HG03575 (cell line): ENCODE data around the gene ARHGEF7.

ENCODE experiments used
- ATAC-seq: cut with Tn5 transposase; IDR thresholded peaks from one replicate; pipeline ENCODE4 v1.9.1; 2021; ENCODE audit not compliant: unreplicated experiment, insufficient number of reproducible peaks, low FRiP score; ENCODE audit errors: extremely low read depth

Gene ARHGEF7

GRCh38 chr13:111325146-111325890 is 210.2 kb downstream of the ARHGEF7 start:
- no peak for ATAC-seq

DNA sequence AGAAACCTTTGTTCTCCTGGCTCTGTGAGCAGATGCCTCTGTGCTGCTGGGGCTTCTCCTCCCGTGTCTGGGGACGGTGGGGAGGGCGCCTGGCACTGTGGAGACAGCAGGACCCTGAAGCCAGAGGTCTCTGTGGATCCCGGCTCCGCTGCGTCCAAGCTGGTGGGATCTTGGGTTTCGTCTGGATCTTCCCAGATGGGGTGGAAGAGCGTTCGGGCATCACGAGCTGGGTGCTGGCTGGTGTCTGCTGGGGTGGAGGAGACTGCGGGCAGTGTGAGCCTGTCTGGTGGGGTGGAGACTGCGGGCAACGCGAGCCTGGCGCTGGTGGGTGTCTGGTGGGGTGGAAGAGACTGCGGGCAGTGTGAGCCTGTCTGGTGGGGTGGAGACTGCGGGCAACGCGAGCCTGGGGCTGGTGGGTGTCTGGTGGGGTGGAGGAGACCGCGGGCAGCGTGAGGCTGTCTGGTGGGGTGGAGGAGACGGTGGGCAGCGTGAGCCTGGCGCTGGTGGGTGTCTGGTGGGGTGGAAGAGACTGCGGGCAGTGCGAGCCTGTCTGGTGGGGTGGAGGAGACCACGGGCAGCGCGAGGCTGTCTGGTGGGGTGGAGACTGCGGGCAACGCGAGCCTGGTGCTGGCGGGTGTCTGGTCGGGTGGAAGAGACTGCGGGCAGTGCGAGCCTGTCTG is 211.0 kb downstream of the ARHGEF7 start:
- no peak for ATAC-seq

- ATAC-seq: no peak
Measured at GRCh38 chr13:111326621-111326965, 211.5 kb downstream of the ARHGEF7 start.

DNA sequence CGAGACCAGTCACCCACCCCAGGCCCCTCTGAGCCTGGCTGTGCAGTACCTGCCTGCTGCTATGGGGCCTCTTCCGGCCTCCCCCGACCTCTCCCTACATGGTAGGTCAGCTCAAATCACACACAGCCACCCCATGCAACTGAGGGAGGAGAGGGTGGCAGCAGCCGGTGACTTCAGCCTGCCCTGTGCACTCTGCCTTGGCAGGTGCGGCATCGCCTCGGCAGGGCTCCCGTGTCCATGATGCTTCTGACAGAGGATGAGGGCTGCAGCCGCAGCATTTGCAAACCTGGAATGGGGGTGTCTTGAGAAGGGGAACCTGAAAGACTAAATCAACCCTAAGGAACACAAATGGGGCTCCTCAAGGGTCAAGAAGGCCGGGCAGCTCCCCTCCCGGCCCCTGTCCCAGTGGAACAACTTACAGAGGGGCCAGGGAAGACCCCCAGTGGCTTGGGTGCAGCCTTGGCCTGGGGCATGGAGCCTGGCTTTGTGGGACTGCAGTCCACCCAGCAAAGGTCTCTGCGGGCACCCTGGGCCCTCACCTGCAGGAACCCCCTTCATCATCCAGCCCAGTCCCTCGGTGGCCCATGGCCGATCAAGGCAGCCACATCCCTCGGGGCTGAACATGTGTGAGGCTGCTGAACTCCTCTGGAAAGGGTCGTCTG is 212.0 kb downstream of the ARHGEF7 start:
- no peak for ATAC-seq

DNA sequence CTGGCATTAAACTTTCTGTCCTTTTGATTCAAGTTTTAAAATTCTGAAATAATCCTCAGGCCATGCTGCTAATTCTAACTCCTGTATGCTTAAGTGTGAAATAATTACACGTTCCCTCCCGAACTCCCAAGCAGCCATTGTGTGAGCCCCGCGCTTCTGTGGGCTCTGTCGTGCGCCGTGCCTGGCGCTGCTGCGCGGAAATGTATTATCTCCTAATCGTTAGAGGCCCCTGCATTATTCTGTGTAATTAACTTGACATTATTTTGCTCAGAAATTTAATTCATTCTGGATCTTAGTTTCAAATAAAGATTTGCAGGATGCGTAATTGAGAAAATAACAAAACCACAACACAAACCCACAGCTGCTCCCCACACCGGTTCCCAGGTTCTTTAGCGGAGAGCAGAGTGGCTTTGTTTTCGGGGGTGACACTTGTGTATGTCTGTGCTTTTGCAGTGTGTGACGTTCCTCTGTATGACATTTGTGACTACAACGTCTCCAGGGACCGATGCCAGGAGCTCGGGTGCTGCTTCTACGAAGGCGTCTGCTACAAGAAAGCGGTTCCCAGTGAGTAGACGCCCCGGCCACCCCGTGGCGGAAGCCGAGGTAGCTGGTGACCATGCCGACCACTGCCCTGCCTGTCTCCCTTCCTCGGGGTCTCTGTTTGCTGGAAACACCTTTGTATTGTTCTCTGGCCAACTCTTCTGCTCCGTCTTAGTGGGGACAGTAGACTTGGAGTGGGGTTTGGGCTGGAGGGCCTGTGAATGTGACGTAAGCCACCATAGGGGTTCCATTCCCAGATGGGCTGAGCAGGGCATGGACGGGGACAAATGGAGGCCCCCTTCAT is 212.8 kb downstream of the ARHGEF7 start:
- no peak for ATAC-seq

DNA sequence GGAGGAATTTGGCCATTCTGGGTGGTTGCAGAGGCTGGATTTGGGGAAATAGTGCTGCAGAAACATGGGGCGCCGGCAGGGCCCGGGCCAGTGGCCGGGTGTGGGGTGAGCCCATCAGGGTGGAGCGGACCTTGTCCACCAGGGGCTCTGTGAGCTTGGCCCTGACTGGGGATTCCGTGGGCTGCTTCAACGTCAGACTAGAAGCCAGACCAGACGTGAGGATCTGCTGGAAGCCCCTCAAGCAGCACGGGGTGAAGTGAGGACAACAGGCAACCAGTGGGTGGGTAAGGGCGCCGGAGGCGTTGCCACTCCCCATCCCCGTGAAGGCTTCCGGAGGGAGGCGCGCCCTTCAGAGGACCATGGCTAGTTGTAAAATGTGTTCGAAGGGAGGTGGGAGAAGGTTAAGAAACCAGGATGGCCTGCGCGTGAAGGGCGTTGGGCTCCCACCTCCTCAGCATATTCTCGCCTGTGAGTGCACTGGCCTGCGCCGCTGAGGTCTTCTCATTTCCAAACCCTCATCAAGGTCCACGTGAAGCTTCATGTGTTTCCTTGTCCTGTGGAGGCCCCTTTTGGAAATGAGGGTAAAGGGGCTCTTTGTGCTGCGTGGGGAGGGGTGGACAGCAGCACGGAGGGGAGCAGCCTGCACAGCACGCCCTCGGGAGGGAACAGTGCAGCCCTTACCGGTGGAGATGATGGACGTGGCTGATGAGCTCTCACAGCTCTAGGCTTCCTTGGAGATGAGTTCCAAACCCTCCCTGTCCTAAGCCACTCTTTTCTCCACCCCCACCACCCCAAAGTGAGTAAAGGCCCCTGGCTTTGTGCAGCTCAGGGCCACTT is 213.7 kb downstream of the ARHGEF7 start:
- ATAC-seq: no peak

GRCh38 chr13:111329641-111330040 is 214.5 kb downstream of the ARHGEF7 start:
- ATAC-seq: no peak

DNA sequence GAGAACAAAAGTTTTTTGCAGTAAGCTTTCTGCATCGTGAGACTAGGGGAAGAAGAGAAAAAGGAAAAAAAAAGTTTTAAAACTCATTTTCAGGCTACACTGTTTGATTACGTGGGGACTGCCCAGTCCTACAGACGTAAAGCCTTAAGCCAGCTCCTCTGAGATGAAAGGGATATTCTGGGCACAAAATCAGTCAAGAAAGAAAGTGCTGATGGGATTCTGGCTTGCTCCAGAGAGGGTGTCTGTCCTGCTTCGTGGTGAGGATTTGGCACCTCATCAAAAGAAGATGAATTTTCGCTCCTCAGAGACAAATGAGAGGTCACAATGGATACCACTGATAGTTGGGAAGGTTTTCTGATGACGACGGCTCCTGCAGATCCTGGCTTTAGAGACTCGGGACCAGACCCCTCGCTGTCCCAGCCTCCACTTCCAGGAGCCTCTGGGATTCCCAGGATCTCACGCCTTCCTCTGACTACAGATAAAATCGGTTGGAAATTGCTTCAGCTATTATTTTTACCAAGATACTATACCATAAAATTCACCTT is 215.0 kb downstream of the ARHGEF7 start:
- ATAC-seq: no peak

GRCh38 chr13:111335298-111335697 is 220.2 kb downstream of the ARHGEF7 start:
- no peak for ATAC-seq

- ATAC-seq: no peak
Measured at GRCh38 chr13:111336666-111337065, 221.6 kb downstream of the ARHGEF7 start.

GRCh38 chr13:111337206-111337605 is 222.1 kb downstream of the ARHGEF7 start:
- no peak for ATAC-seq

DNA sequence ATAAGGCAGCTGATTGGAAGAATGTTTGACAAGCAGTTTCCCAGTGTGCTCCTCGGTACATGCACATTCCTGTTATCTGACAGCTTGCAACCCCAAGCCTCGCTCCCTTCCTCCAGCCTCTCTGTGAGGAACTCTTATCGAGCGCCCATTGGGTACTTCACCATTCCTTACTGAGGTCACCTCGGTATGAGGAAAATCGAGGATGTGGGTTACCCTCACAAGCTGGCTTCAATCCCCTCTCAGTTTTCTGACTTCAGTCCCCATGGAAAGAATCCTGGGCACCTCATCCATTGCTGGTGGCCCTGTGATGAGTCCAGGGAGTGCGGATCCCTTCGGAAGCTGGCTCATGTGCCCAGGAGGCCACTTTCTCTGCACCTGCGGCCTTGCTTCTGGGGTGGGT is 222.6 kb downstream of the ARHGEF7 start:
- ATAC-seq: no peak

- ATAC-seq: no peak
Measured at GRCh38 chr13:111338841-111339240, 223.7 kb downstream of the ARHGEF7 start.

DNA sequence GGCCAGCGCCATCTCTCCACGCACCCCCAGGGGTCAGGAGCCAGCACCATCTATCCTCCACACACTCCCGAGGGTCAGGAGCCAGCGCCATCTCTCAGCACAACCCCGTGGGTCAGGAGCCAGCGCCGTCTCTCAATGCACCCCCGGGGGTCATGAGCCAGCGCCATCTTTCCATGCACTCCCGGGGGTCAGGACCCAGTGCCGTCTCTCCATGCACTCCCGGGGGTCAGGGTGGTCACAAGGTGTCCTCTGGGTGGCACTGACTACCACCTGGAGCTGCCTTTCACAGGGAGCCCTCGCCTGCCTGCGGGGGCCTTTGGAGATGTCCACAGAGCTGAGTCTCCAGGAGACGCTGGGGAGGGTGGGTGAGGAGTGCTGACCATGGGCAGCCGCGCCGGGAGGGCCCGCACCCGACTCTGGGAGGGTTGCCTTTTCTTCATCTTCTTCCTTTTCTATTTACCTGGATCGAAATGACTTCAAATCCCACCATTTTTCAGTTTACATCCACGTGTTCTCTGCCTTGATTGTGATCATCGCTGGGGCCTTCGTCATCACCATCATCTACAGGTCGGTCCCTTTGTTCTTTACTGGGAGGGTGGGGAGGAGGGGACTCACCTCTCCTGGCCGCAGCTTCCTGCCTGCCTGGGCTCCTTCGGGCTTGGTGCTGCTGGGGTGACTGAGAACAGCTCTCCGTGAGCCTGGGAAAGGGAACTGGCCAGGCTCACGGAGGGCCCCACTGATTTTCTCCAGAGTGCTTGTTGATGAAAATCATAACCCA is 224.4 kb downstream of the ARHGEF7 start:
- ATAC-seq: no peak

- no peak for ATAC-seq
Measured at GRCh38 chr13:111341886-111342285, 226.8 kb downstream of the ARHGEF7 start.

DNA sequence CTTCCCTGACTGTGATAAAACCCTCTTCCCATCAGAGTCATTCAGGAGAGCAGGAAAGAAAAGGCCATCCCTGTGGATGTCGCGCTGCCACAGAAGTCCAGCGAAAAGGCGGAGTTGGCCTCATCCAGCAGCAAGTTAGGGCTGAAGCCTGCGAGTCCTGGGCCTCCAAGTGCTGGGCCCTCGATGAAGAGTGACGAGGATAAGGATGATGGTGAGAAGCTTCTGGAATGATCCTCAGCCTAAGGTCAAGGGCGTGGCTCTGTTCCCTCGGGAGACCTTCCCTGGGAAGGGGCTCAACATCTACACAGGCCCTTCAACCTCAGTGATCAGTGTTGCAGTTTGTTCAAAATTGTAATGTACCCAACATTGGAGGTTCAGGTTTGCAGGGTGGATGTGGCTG is 227.6 kb downstream of the ARHGEF7 start:
- ATAC-seq: no peak

DNA sequence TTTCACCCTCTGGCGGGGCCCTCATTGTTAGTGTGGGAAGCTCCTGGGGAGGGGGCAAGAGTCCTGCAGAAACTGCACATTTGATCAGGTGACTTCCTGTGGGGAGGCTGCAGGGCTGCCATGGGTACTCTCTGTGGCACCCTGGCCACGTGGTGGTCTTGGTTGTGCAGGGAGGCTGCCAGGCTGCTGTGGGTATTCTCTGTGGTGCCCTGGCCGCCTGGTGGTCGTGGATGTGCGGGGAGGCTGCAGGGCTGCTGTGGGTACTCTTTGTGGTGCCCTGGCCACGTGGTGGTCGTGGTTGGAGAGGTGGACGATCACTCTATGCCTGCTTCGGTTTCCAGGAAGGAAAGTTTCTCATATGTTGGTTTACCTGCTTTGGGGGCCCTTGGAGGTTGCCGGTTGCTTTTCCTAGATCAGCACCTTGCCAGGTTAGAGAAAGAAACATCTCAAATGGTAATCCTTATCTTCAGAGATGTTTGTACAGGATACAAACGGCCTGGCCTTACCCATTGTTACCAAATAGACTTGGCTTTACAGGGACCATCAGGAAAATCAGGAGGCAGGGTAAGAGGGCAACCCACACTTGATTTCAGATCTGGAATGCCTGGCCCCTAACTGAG is 228.2 kb downstream of the ARHGEF7 start:
- no peak for ATAC-seq
